HL-60 (cell line): Measurements from ENCODE around the gene POLR2F.
"Not testable (repeated sequence)": the region's sequence is repeated elsewhere in the genome, so short reads cannot be mapped to it uniquely, and the experiment has no call there.

Source experiments
- DNase-seq, 2 experiments: peaks; one replicate each; pipeline ENCODE4 v3.0.0-alpha.2; 2010 to 2020; ENCODE audit warnings: low read depth in 1 of 2, low spot score in 1 of 2
- H3K27ac ChIP-seq: fragments of 250-450 bp; sonication (Bioruptor Pico); replicated peaks from 2 replicates; pipeline ENCODE4 v1.5.1; 2020; ENCODE audit warnings: mild to moderate bottlenecking, moderate library complexity
- H3K27me3 ChIP-seq: fragments of 250-450 bp; sonication (Bioruptor Pico); 2 replicates; pipeline ENCODE4 v1.5.1; 2021; ENCODE audit warnings: mild to moderate bottlenecking, moderate library complexity; ENCODE audit not compliant: insufficient read depth, poor library complexity, severe bottlenecking
- H3K4me3 ChIP-seq: replicated peaks from 2 replicates; pipeline ENCODE4 v1.5.1; 2011; ENCODE audit warnings: mild to moderate bottlenecking, control low read depth, low read length; ENCODE audit not compliant: insufficient read depth
- CTCF ChIP-seq: IDR thresholded peaks from one replicate; pipeline ENCODE4 v1.5.1; 2011; ENCODE audit warnings: low read length, control low read depth, inconsistent platforms; ENCODE audit not compliant: insufficient read depth
- GABPA ChIP-seq: IDR thresholded peaks from 2 replicates; pipeline ENCODE4 v1.6.1; 2012; ENCODE audit warnings: low read depth
- POLR2AphosphoS5 ChIP-seq: IDR thresholded peaks from 2 replicates; pipeline ENCODE4 v1.6.1; 2012; ENCODE audit warnings: low read depth
- REST ChIP-seq: IDR thresholded peaks from 2 replicates; pipeline ENCODE4 v1.6.1; 2012; ENCODE audit warnings: low read depth; ENCODE audit not compliant: insufficient replicate concordance
- SPI1 ChIP-seq: IDR thresholded peaks from 2 replicates; pipeline ENCODE4 v1.6.1; 2012; ENCODE audit warnings: low read depth, mild to moderate bottlenecking, borderline replicate concordance

POLR2F gene

GRCh38 chr22:37943825-37944198, 9.7 kb upstream of the POLR2F start:
- TF ChIP-seq SPI1 (no peak), POLR2AphosphoS5 (no peak), CTCF (no peak), REST (no peak), GABPA (no peak)
- no peaks in the 10 kb centered on the region for H3K27me3 ChIP-seq
- no peak overlapping the region for H3K27ac ChIP-seq
- H3K4me3 ChIP-seq = no peak overlapping the region
- DNase-seq = no peak

- H3K27me3 ChIP-seq, DNase-seq, H3K4me3 ChIP-seq, H3K27ac ChIP-seq: not testable (repeated sequence)
Measured at GRCh38 chr22:37944423-37944822, 9.1 kb upstream of the POLR2F start.

GRCh38 chr22:37947142-37947795, 6.2 kb upstream of the POLR2F start:
- not testable (repeated sequence) for DNase-seq, H3K4me3 ChIP-seq, H3K27ac ChIP-seq, H3K27me3 ChIP-seq

GRCh38 chr22:37951305-37951704, 2.2 kb upstream of the POLR2F start:
- Histone ChIP-seq H3K4me3 (no peak overlapping the region), H3K27me3 (no peaks in the 10 kb centered on the region), H3K27ac (no peak overlapping the region)
- TF ChIP-seq GABPA = no peak
- TF ChIP-seq POLR2AphosphoS5 = no peak
- TF ChIP-seq REST = no peak
- no peak for TF ChIP-seq SPI1
- TF ChIP-seq CTCF = no peak
- DNase-seq = no peak

- H3K4me3 ChIP-seq, H3K27ac ChIP-seq, H3K27me3 ChIP-seq, DNase-seq: not testable (repeated sequence)
Measured at GRCh38 chr22:37952629-37953028, 870 bp upstream of the POLR2F start.
